GM19351 (cell line): ENCODE results near the gene RANBP9.
A peak's percentile ranks its signal among the peaks of the same experiment; 100 is the strongest.

ENCODE experiments used
- ATAC-seq: cut with Tn5 transposase; IDR thresholded peaks from one replicate; pipeline ENCODE4 v1.9.1; 2021; ENCODE audit warnings: mild to moderate bottlenecking, moderate library complexity; ENCODE audit not compliant: unreplicated experiment

The RANBP9 gene

GRCh38 chr6:13711733-13712598, at the start of gene RANBP9:
TSS of gene RANBP9 (minus strand) at chr6:13711835. CDS start at chr6:13711505, 330 bp downstream.
- ATAC-seq: peak; percentile 69

- no peak for ATAC-seq
Observed at GRCh38 chr6:13760307-13761304, 49.0 kb upstream of the RANBP9 start.

GRCh38 chr6:13759025-13759424, 47.4 kb upstream of the RANBP9 start:
- ATAC-seq: no peak

GRCh38 chr6:13754644-13755043, 43.0 kb upstream of the RANBP9 start:
- ATAC-seq: no peak

GRCh38 chr6:13743736-13744127, 32.1 kb upstream of the RANBP9 start:
- ATAC-seq: no peak

GRCh38 chr6:13742961-13743735, 31.5 kb upstream of the RANBP9 start:
- ATAC-seq: no peak

- no peak for ATAC-seq
Observed at GRCh38 chr6:13741365-13741764, 29.7 kb upstream of the RANBP9 start.

GRCh38 chr6:13735031-13735430, 23.4 kb upstream of the RANBP9 start:
- no peak for ATAC-seq

GRCh38 chr6:13733178-13733887, 21.7 kb upstream of the RANBP9 start:
- no peak for ATAC-seq

GRCh38 chr6:13730704-13731103, 19.1 kb upstream of the RANBP9 start:
- ATAC-seq: no peak

GRCh38 chr6:13729891-13730290, 18.3 kb upstream of the RANBP9 start:
- ATAC-seq: no peak

- no peak for ATAC-seq
Observed at GRCh38 chr6:13725570-13725969, 13.9 kb upstream of the RANBP9 start.

GRCh38 chr6:13725052-13725451, 13.4 kb upstream of the RANBP9 start:
- ATAC-seq: no peak

- no peak for ATAC-seq
Observed at GRCh38 chr6:13724182-13724581, 12.5 kb upstream of the RANBP9 start.

GRCh38 chr6:13722880-13723279, 11.2 kb upstream of the RANBP9 start:
- ATAC-seq: no peak

- no peak for ATAC-seq
Observed at GRCh38 chr6:13718123-13718458, 6.5 kb upstream of the RANBP9 start.

GRCh38 chr6:13716955-13717295, 5.3 kb upstream of the RANBP9 start:
- no peak for ATAC-seq

GRCh38 chr6:13716225-13716954, 4.8 kb upstream of the RANBP9 start:
- ATAC-seq: no peak

- no peak for ATAC-seq
Observed at GRCh38 chr6:13715444-13715883, 3.8 kb upstream of the RANBP9 start.

GRCh38 chr6:13712599-13712898, 914 bp upstream of the RANBP9 start:
- no peak for ATAC-seq
